ENCODE measurements around the gene BCDIN3D. TPM values are rescaled to one million over a fixed set of nuclear protein-coding genes. Genes with fewer than 3 reads are reported as not detected.

The BCDIN3D gene, protein sequence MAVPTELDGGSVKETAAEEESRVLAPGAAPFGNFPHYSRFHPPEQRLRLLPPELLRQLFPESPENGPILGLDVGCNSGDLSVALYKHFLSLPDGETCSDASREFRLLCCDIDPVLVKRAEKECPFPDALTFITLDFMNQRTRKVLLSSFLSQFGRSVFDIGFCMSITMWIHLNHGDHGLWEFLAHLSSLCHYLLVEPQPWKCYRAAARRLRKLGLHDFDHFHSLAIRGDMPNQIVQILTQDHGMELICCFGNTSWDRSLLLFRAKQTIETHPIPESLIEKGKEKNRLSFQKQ
- total RNA-seq (1 to 10 TPM; 6.5 to 7.6 TPM), polyA plus RNA-seq (6.4 TPM)

DNA sequence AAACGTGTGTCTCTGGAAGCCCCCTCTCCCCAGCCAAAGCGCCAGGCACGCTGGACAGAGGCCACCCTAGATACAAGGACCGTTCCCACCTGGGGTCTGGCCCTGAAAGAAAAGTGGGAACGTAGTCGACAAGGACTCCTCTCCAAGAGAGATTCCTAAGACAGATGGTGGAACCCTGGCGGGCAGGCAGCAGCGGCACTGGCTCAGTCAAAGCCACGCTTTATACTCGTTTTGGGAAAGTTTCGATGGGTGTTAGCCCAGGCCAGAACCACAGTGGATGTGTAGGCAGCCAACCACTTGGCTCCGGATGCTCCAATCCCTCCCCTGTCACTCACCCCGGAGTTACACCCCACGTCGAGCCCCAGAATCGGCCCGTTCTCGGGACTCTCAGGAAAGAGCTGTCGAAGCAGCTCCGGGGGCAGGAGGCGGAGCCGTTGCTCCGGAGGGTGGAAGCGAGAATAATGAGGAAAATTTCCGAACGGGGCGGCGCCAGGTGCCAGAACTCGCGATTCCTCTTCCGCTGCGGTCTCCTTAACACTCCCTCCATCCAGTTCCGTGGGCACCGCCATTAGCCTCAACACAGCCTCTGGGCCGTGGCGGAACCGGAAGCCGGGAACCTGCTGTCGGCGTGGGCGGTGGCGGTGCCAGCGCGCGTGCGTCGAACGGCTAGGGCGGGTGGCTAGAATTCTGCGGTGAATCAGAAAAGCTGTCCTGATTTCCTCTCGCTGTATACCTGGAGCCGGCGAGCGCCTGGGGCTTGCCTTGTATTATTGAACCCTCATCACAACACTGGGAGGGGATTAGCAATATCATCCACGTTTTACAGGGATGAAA is at the start of gene BCDIN3D:
Gene BCDIN3D (minus strand): TSS at position 588 of the 834 bp plus-strand sequence. CDS start 19 bp downstream, at position 569.
- Mint-ChIP-seq H3K4me1 (peaks cover 29 to 51% (median 44%) of the 10 kb centered on the region in 3 donors), H3K4me3 (peak within 1 kb of the TSS; percentile 90 to 97 (median 93)), H3K9me3 (no peaks in the 10 kb centered on the region), H3K27me3 (no peaks in the 10 kb centered on the region), H3K27ac (peak within 1 kb of the TSS; percentile 89 to 97 (median 96)), H3K36me3 (peaks cover 0 to 14% (median 2%) of the 10 kb centered on the region in 3 donors)
- peak; percentile 88 to 94 (median 89) for DNase-seq
- H3K4me3 ChIP-seq (ENCODE audit: low read length) = peak within 1 kb of the TSS; percentile 96
- H3K36me3 ChIP-seq (ENCODE audit: insufficient read depth, low read length) = peaks cover 3% of the 10 kb centered on the region
- ChIA-PET CTCF (interaction anchor here (1.0 to 6.5 kb wide), 6 partner anchors 14 to 990 kb away, joined by 3 to 44 read pairs (median 4); partner anchors contain the start of genes NCKAP5L and TMBIM6), POLR2A (interaction anchor here (0.5 to 1.5 kb wide), 5 partner anchors 9 to 136 kb away, joined by 3 to 11 read pairs (median 3); partner anchors contain the start of genes NCKAP5L and TMBIM6)
- H3K27ac ChIP-seq (ENCODE audit: low read depth, low read length) = peak within 1 kb of the TSS; percentile 79
- H3K9me3 ChIP-seq (ENCODE audit: low read length) = no peaks in the 10 kb centered on the region
- H3K27me3 ChIP-seq (ENCODE audit: insufficient read depth, low read length, poor library complexity, severe bottlenecking) = no peaks in the 10 kb centered on the region
- peaks cover 33% of the 10 kb centered on the region for H3K4me1 ChIP-seq (ENCODE audit: insufficient read depth, low read length)

DNA sequence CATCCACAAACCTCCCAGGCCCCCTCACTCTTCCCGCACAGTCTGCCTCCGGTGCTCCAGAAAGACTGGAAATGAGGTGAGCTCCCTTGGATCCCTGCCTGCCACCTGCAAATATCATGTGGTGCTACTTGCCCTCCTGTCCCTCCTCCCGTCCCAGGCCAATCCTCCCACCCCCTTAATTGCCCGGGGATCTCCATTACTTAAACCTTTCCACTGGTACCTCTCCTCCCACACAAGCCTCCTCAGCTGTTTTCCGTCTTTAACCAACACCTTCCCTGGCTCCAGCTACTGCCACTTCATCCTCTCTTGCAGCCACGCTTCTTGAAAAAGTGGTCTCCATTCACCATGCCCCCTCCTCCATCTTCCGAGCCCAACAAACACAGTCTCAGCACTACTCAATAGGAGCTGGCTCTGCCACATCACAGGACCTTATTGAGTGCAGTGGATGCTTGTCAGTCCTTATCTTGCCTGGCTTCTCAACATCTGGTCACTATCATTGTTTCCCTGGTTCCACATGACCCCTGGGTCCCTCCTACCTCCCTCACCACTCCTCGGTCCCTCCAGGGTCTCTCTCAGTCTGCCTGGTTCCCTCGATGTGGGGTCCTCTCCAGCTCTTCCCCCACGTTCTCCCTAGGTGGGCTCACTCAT is 49.3 kb upstream of the BCDIN3D start:
- CTCF ChIA-PET = no interaction called here
- H3K4me1 Mint-ChIP-seq = no peaks in the 10 kb centered on the region

DNA sequence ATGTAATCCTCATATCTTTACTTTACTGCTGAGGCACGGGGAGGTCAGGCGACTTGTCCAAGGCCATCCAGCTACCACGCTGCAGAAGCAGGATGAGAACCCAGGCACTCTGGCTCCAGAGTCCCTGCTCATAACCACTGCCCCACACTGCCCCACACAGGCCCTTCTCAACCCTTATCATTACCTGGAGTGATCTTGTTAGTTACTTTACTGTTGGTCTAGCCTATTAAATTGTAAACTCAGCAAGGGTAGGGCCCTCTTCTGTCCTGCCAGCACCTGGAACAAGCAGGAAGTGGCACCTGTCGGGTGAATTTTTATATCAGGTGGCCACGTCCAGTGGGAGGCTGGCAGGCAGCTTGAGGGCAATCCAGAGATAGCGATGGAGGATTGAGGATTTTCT is 48.6 kb upstream of the BCDIN3D start:
- H3K27ac Mint-ChIP-seq = peak overlapping the region in 1 of 8 donors; percentile 77
- H3K9me3 Mint-ChIP-seq = no peaks in the 10 kb centered on the region
- no peak for DNase-seq
- peaks cover 12 to 23% of the 10 kb centered on the region in 2 donors for H3K27me3 Mint-ChIP-seq
- Histone ChIP-seq H3K27ac (ENCODE audit: low read depth, low read length) (no peak overlapping the region), H3K9me3 (ENCODE audit: low read length) (no peaks in the 10 kb centered on the region), H3K4me3 (ENCODE audit: low read length) (no peak overlapping the region), H3K4me1 (ENCODE audit: insufficient read depth, low read length) (no peaks in the 10 kb centered on the region), H3K36me3 (ENCODE audit: insufficient read depth, low read length) (no peaks in the 10 kb centered on the region), H3K27me3 (ENCODE audit: insufficient read depth, low read length, poor library complexity, severe bottlenecking) (no peaks in the 10 kb centered on the region)
- CTCF ChIA-PET = no interaction called here
- no peaks in the 10 kb centered on the region for H3K4me1 Mint-ChIP-seq
- H3K36me3 Mint-ChIP-seq = no peaks in the 10 kb centered on the region
- POLR2A ChIA-PET = no interaction called here
- no peak overlapping the region for H3K4me3 Mint-ChIP-seq

More for the DNA sequence above, 49.3 kb upstream of the BCDIN3D start:
- no peaks in the 10 kb centered on the region for H3K9me3 Mint-ChIP-seq
- H3K36me3 Mint-ChIP-seq = no peaks in the 10 kb centered on the region
- no peak overlapping the region for H3K4me3 Mint-ChIP-seq
- DNase-seq = no peak
- POLR2A ChIA-PET = no interaction called here
- H3K36me3 ChIP-seq (ENCODE audit: insufficient read depth, low read length) = no peaks in the 10 kb centered on the region
- H3K9me3 ChIP-seq (ENCODE audit: low read length) = no peaks in the 10 kb centered on the region
- no peak overlapping the region for H3K4me3 ChIP-seq (ENCODE audit: low read length)
- peak overlapping the region in 1 of 8 donors; percentile 58 for H3K27ac Mint-ChIP-seq
- peaks cover 10 to 18% of the 10 kb centered on the region in 2 donors for H3K27me3 Mint-ChIP-seq
- no peak overlapping the region for H3K27ac ChIP-seq (ENCODE audit: low read depth, low read length)
- no peaks in the 10 kb centered on the region for H3K4me1 ChIP-seq (ENCODE audit: insufficient read depth, low read length)
- H3K27me3 ChIP-seq (ENCODE audit: insufficient read depth, low read length, poor library complexity, severe bottlenecking) = no peaks in the 10 kb centered on the region

DNA sequence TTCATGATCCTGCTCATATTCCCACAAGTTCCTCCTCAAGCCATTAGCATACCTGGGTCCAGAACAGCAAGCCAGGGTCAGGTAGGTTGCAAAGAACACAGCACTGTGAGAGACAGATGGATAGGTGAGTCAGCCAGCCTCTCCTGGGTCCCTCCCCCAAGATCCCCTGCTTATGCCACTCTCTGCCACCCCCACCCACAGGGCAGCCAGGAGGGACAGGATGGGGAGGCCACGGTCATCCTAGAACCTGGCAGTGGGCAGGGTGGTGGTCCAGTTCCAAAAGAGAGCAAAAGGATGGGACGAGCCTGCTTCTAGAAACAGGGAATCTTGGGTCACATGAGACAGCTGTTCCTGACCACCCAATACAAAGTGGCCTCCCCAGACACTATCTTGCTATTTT is 48.1 kb upstream of the BCDIN3D start:
- H3K27ac Mint-ChIP-seq = peak overlapping the region in 1 of 8 donors; percentile 77
- DNase-seq = no peak
- no peak overlapping the region for H3K4me3 ChIP-seq (ENCODE audit: low read length)
- no peaks in the 10 kb centered on the region for H3K27me3 ChIP-seq (ENCODE audit: insufficient read depth, low read length, poor library complexity, severe bottlenecking)
- H3K36me3 ChIP-seq (ENCODE audit: insufficient read depth, low read length) = no peaks in the 10 kb centered on the region
- no peaks in the 10 kb centered on the region for H3K4me1 Mint-ChIP-seq
- no peaks in the 10 kb centered on the region for H3K9me3 Mint-ChIP-seq
- peaks cover 11 to 22% of the 10 kb centered on the region in 2 donors for H3K27me3 Mint-ChIP-seq
- POLR2A ChIA-PET = no interaction called here
- no peak overlapping the region for H3K4me3 Mint-ChIP-seq
- no peak overlapping the region for H3K27ac ChIP-seq (ENCODE audit: low read depth, low read length)
- no peaks in the 10 kb centered on the region for H3K4me1 ChIP-seq (ENCODE audit: insufficient read depth, low read length)
- H3K36me3 Mint-ChIP-seq = no peaks in the 10 kb centered on the region
- CTCF ChIA-PET = no interaction called here
- H3K9me3 ChIP-seq (ENCODE audit: low read length) = no peaks in the 10 kb centered on the region

DNA sequence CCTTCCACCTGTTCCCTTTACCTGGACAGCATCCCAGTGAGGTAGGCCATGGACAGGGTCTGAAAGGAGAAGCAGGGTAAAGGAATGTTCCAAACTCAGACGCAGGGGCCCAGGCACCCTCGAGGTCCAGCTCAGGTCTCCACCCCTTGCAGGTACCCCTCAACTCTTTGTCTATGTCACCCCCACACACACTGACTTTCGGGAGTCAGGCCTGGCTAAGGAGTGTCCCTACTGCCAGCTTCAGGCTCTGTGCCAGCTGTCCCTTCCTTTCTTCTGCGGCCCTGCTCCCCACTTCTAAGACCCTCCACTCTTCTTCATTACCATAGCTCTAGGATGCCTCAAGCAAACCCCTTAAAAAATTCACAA is 47.2 kb upstream of the BCDIN3D start:
- Histone ChIP-seq H3K36me3 (ENCODE audit: insufficient read depth, low read length) (no peaks in the 10 kb centered on the region), H3K27ac (ENCODE audit: low read depth, low read length) (no peak overlapping the region), H3K9me3 (ENCODE audit: low read length) (no peaks in the 10 kb centered on the region), H3K27me3 (ENCODE audit: insufficient read depth, low read length, poor library complexity, severe bottlenecking) (no peaks in the 10 kb centered on the region), H3K4me1 (ENCODE audit: insufficient read depth, low read length) (no peaks in the 10 kb centered on the region), H3K4me3 (ENCODE audit: low read length) (no peak overlapping the region)
- no peaks in the 10 kb centered on the region for H3K36me3 Mint-ChIP-seq
- H3K4me1 Mint-ChIP-seq = no peaks in the 10 kb centered on the region
- POLR2A ChIA-PET = no interaction called here
- H3K27me3 Mint-ChIP-seq = peaks cover 11 to 27% of the 10 kb centered on the region in 2 donors
- CTCF ChIA-PET = no interaction called here
- peak overlapping the region in 1 of 8 donors; percentile 22 for H3K27ac Mint-ChIP-seq
- no peak for DNase-seq
- no peak overlapping the region for H3K4me3 Mint-ChIP-seq
- no peaks in the 10 kb centered on the region for H3K9me3 Mint-ChIP-seq

DNA sequence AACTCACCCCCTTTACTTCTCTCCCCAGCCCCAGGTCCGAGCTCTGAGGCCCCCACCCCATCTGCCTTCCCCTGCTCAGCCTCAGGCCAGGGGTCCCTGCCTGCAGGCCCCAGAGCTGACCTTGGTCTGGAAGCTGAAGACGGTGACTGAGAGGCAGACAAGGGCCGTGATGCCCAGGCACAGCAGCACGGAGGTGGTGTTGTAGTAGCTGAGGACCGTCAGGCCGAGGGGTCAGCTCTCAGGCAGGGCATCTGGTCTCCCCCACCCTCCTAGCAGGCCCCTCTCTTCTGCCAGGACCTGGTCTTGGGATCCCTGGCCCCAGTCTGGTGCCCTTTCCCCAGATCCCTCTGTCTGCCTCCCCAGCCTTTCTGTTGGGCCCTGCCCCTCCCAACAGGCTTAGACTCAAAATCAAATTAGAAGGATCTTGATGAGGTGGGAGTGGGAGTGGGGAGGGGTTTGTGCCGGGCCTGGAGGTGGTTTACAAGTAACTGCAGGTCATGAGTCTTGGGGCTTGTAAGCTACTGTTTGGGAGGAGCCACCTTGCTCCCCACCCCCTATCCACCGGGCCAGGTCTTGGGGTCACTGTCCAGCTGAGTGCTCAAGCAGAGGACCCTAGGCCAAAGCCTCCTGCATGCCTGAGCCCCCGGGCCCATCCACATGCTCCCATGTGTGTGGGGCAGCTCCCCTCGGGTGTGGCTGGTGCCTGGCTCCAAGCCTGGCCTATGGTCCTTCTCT is 46.6 kb upstream of the BCDIN3D start:
- Mint-ChIP-seq H3K36me3 (no peaks in the 10 kb centered on the region), H3K4me1 (no peaks in the 10 kb centered on the region), H3K27ac (peak overlapping the region in 2 of 8 donors; percentile 22 to 43), H3K9me3 (no peaks in the 10 kb centered on the region), H3K27me3 (peaks cover 11 to 27% of the 10 kb centered on the region in 2 donors), H3K4me3 (no peak overlapping the region)
- ChIA-PET CTCF (no interaction called here), POLR2A (no interaction called here)
- H3K27me3 ChIP-seq (ENCODE audit: insufficient read depth, low read length, poor library complexity, severe bottlenecking) = no peaks in the 10 kb centered on the region
- no peaks in the 10 kb centered on the region for H3K4me1 ChIP-seq (ENCODE audit: insufficient read depth, low read length)
- H3K9me3 ChIP-seq (ENCODE audit: low read length) = no peaks in the 10 kb centered on the region
- H3K27ac ChIP-seq (ENCODE audit: low read depth, low read length) = no peak overlapping the region
- H3K4me3 ChIP-seq (ENCODE audit: low read length) = no peak overlapping the region
- DNase-seq = no peak
- no peaks in the 10 kb centered on the region for H3K36me3 ChIP-seq (ENCODE audit: insufficient read depth, low read length)

DNA sequence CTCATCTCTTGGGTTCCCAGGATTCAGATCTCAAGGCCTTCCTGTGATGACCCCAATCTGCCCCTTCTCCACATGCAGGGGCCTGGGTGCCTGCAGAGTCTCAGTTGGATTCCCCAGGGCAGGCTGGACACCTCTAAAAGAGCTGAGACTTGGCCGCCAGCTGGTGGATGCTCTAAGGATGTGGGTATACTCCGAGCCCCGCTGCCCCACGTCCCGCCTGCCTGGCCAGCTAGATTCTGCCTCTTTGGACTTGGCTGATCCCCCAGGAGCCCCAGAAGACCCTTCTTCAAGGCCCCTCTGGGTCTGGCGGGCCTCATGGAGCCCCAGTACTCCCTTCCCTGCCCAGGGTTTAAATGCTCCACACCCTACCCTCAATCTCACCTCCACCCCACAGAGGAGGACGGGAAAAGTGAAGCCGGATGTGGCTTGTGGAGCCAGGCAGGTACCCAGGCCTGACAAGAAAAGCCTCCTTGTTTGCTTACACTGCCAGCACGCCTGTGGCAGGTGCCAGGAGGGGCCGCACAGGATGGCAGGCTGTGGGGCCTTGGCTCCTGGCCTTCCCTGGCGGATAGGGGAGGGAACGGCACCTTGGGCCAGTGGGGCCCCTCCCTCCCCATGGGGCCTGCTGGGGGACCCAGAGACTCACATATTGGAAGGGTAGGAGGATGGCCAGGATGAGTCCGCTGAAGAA is 45.7 kb upstream of the BCDIN3D start:
- DNase-seq = no peak
- H3K9me3 Mint-ChIP-seq = no peaks in the 10 kb centered on the region
- Histone ChIP-seq H3K36me3 (ENCODE audit: insufficient read depth, low read length) (no peaks in the 10 kb centered on the region), H3K27ac (ENCODE audit: low read depth, low read length) (no peak overlapping the region), H3K4me1 (ENCODE audit: insufficient read depth, low read length) (no peaks in the 10 kb centered on the region), H3K27me3 (ENCODE audit: insufficient read depth, low read length, poor library complexity, severe bottlenecking) (no peaks in the 10 kb centered on the region), H3K9me3 (ENCODE audit: low read length) (no peaks in the 10 kb centered on the region), H3K4me3 (ENCODE audit: low read length) (no peak overlapping the region)
- no peaks in the 10 kb centered on the region for H3K4me1 Mint-ChIP-seq
- ChIA-PET CTCF (no interaction called here), POLR2A (no interaction called here)
- H3K27ac Mint-ChIP-seq = no peak overlapping the region
- H3K27me3 Mint-ChIP-seq = peaks cover 9 to 32% of the 10 kb centered on the region in 2 donors
- no peaks in the 10 kb centered on the region for H3K36me3 Mint-ChIP-seq
- no peak overlapping the region for H3K4me3 Mint-ChIP-seq
